Ovary (tissue), 9 donors: ENCODE data around the gene NBPF3. TPM values are rescaled to one million over a fixed set of nuclear protein-coding genes. Genes with fewer than 3 reads are reported as not detected.

ENCODE experiments used
- DNase-seq, 5 donors: peaks; one replicate each; pipeline ENCODE4 v3.0.0-alpha.2; 2019 to 2020
- H3K27ac ChIP-seq, 2 donors: fragments of 200-600 bp; one replicate each; pipeline versions ENCODE4 v1.5.1 to v1.8.0; 2019 to 2022
- H3K27me3 ChIP-seq: fragments of 200-600 bp; one replicate; pipeline ENCODE4 v1.8.0; 2022
- H3K36me3 ChIP-seq: fragments of 200-600 bp; sonication (generic); one replicate; pipeline ENCODE4 v1.5.1; 2019
- H3K4me1 ChIP-seq: one replicate; pipeline ENCODE4 v1.8.1; 2013; ENCODE audit warnings: mild to moderate bottlenecking, moderate library complexity; ENCODE audit not compliant: insufficient read depth
- H3K4me3 ChIP-seq: fragments of 200-600 bp; sonication (generic); one replicate; pipeline ENCODE4 v1.5.1; 2017
- H3K9me3 ChIP-seq, 2 donors: fragments of 200-600 bp in 1 of 2; sonication (generic) in 1 of 2; one replicate each; pipeline versions ENCODE4 v1.5.1 to v1.8.1; 2013 to 2019; ENCODE audit warnings: mild to moderate bottlenecking in 1 of 2, moderate library complexity in 1 of 2
- EP300 ChIP-seq: sonication (generic); formaldehyde crosslinking; IDR thresholded peaks from one replicate; pipeline ENCODE4 v1.6.1; 2017; ENCODE audit warnings: antibody characterized with exemption
- POLR2A ChIP-seq: fragments of 450-650 bp; IDR thresholded peaks from one replicate; pipeline ENCODE4 v1.6.1; 2017; ENCODE audit warnings: antibody characterized with exemption, mild to moderate bottlenecking, moderate library complexity
- WGBS, 3 donors: extraction: QIAGEN DNeasy Blood & Tissue Kit in 1 of 3; methylation state at CpG; one replicate each; pipeline versions ENCODE4 v1.1.5 to v1.1.7; 2013 to 2017; 5-methylcytosine and 5-hydroxymethylcytosine counted together
- intact Hi-C, 4 donors: fragments of 100-400 bp; cut with DNase I; formaldehyde crosslinking; loops; one replicate each; pipeline versions ENCODE4 v1.11.0 to v1.15.1; 2022 to 2023
- polyA plus RNA-seq, 2 donors: library from polyadenylated mRNA; stranded (reverse); fragments of 200-250 nt in 1 of 2; fragments of 350-450 nt in 1 of 2; fragmentation: Illumina TruSeq in 1 of 2; extraction: RNeasy Lipid Tissue Mini Kit (QIAGEN cat#74804) in 1 of 2; gene quantifications; one replicate each; pipeline ENCODE4 v1.2.3, GENCODE V29; 2013 to 2014
- total RNA-seq, 7 donors: library from RNA; depleted of rRNA in 2 of 7; stranded (reverse); fragments of >200 nt in 2 of 7; fragmentation: NEBNext Ultra II Directional in 3 of 7; extraction: Animal tissue kit (Norgen Biotek cat#: 25700) in 3 of 7; gene quantifications; one replicate each; pipeline versions ENCODE4 v1.1.0 to v1.2.4, GENCODE V29; 2016 to 2023
- TF ChIP-seq, protein P1 (sequence below), 3 donors: fragments of 450-650 bp in 2 of 3; fragments of 200-600 bp in 1 of 3; IDR thresholded peaks; one replicate each; pipeline versions ENCODE4 v1.5.1 to v1.8.0; 2016 to 2022; ENCODE audit warnings: antibody characterized with exemption in 3 of 3, mild to moderate bottlenecking in 1 of 3
- donor health status: DM: no; HTN: no; CAD: no; lungs with moderate emphysema.
- donor health status: DM: no; HTN: no; CAD: no.
- donor health status: Bipolar disorder and iron deficiency.
- donor health status: DM: yes; HTN: yes; CAD: no.
- donor health status: DM: no; HTN: no; CAD: no.
- donor health status: DM: yes; HTN: yes; CAD: no.

NBPF3 gene
- total and polyA plus RNA-seq, 9 donors = 4.2 to 11.1 (median 8.8) TPM

GRCh38 chr1:21490774-21491487, 51.0 kb downstream of the NBPF3 start:
- intact Hi-C loops = no loop called here
- Histone ChIP-seq H3K4me1 (no peaks in the 10 kb centered on the region), H3K9me3 (no peaks in the 10 kb centered on the region), H3K4me3 (no peak overlapping the region), H3K36me3 (no peaks in the 10 kb centered on the region), H3K27me3 (no peaks in the 10 kb centered on the region), H3K27ac (no peak overlapping the region)
- TF ChIP-seq, protein P1, sequence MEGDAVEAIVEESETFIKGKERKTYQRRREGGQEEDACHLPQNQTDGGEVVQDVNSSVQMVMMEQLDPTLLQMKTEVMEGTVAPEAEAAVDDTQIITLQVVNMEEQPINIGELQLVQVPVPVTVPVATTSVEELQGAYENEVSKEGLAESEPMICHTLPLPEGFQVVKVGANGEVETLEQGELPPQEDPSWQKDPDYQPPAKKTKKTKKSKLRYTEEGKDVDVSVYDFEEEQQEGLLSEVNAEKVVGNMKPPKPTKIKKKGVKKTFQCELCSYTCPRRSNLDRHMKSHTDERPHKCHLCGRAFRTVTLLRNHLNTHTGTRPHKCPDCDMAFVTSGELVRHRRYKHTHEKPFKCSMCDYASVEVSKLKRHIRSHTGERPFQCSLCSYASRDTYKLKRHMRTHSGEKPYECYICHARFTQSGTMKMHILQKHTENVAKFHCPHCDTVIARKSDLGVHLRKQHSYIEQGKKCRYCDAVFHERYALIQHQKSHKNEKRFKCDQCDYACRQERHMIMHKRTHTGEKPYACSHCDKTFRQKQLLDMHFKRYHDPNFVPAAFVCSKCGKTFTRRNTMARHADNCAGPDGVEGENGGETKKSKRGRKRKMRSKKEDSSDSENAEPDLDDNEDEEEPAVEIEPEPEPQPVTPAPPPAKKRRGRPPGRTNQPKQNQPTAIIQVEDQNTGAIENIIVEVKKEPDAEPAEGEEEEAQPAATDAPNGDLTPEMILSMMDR (IDR thresholded peaks at IDR 0.05) = no peak
- TF ChIP-seq POLR2A (no peak), EP300 (no peak)
- 76 to 86% (median 82%) methylated on average over 11 of the region's 11 CpGs for WGBS, 3 donors
- DNase-seq = no peak

DNA sequence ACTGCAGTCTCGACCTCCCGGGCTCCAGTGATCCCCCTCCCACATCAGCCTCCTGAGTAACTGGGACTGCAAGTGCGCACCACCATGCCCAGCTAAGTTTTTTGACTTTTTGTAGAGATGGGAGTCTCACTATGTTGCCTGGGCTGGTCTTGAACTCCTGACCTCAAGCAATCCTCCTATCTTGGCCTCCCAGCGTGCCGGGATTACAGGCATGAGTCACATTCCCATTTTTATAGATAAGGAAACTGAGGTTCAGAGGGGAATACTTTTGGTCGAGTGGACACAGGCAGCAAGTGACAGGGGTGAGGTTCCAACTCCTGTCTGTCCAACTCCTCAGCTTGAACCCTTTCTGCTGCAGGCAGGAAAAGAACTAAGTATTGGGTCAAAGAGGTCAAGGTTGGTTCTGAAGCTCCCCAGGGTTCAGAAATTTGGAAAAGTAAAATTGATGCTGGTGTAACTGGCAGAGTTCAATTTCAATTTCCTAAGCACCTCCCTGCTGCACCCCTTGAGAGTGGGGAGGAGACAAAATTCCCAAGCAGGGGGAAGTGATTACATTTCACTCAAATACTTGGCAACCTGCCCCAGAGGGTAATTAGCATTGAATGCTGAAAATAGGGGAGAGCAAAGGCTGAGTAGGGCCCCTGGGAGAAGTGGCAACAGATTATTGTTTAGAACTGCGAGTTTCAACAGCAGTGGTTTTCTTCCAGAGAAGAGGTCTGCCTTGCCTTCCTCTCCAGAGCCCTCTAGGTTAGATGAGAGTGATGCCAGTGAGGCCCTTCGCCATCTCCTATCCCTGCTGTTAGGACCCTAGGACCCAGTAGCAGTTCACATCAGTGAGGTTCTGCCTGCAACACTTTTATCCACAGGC, 51.8 kb downstream of the NBPF3 start:
- no peak for DNase-seq
- TF ChIP-seq POLR2A (no peak), EP300 (no peak)
- TF ChIP-seq, protein P1 (IDR thresholded peaks at IDR 0.05) = no peak
- 36 to 47% (median 42%) methylated on average over 8 of the region's 8 CpGs for WGBS, 3 donors
- H3K27ac ChIP-seq = no peak overlapping the region
- no peaks in the 10 kb centered on the region for H3K9me3 ChIP-seq
- H3K36me3 ChIP-seq = no peaks in the 10 kb centered on the region
- intact Hi-C loops = no loop called here
- no peaks in the 10 kb centered on the region for H3K4me1 ChIP-seq
- no peak overlapping the region for H3K4me3 ChIP-seq
- H3K27me3 ChIP-seq = no peaks in the 10 kb centered on the region

- intact Hi-C loops = no loop called here
- Histone ChIP-seq H3K4me1 (no peaks in the 10 kb centered on the region), H3K36me3 (no peaks in the 10 kb centered on the region), H3K9me3 (no peaks in the 10 kb centered on the region), H3K4me3 (no peak overlapping the region), H3K27me3 (no peaks in the 10 kb centered on the region), H3K27ac (no peak overlapping the region)
- 61 to 72% (median 61%) methylated on average over 4 of the region's 4 CpGs for WGBS, 3 donors
- TF ChIP-seq POLR2A (no peak), EP300 (no peak)
- TF ChIP-seq, protein P1 (IDR thresholded peaks at IDR 0.05) = no peak
- no peak for DNase-seq
Measured at GRCh38 chr1:21492356-21492625, 52.4 kb downstream of the NBPF3 start.

GRCh38 chr1:21494196-21494595, 54.3 kb downstream of the NBPF3 start:
- no peak overlapping the region for H3K27ac ChIP-seq
- WGBS, 3 donors = 78 to 83% (median 79%) methylated on average over 6 of the region's 6 CpGs
- TF ChIP-seq EP300 (no peak), POLR2A (no peak)
- TF ChIP-seq, protein P1 (IDR thresholded peaks at IDR 0.05) = no peak

More at GRCh38 chr1:21494196-21494595, 54.3 kb downstream of the NBPF3 start:
- Histone ChIP-seq H3K4me1 (no peaks in the 10 kb centered on the region), H3K4me3 (no peak overlapping the region), H3K27me3 (no peaks in the 10 kb centered on the region), H3K36me3 (no peaks in the 10 kb centered on the region), H3K9me3 (no peaks in the 10 kb centered on the region)
- no peak for DNase-seq
- intact Hi-C loops = no loop called here
